Naive B cell (primary cell): Measurements from ENCODE around the gene ME3. TPM values are rescaled to one million over a fixed set of nuclear protein-coding genes. Genes with fewer than 3 reads are reported as not detected.

ENCODE experiments used
- ATAC-seq, 2 donors: fragments of 150-1000 bp; cut with Tn5 transposase; 2 replicates each; pipeline ENCODE4 v1.10.0; 2021; ENCODE audit warnings: low read depth in 2 of 2, mild to moderate bottlenecking in 2 of 2, moderate library complexity in 2 of 2
- DNase-seq: peaks from one replicate; pipeline ENCODE4 v3.0.0; 2022
- H3K27ac Mint-ChIP-seq, 6 donors: one replicate each; pipeline ENCODE4 v1.8.0; 2020 to 2022; ENCODE audit warnings: mild to moderate bottlenecking in 6 of 6, mixed read lengths in 6 of 6, moderate library complexity in 5 of 6, inconsistent platforms in 2 of 6
- H3K27me3 Mint-ChIP-seq, 3 donors: one replicate each; pipeline ENCODE4 v1.8.0; 2021 to 2022; ENCODE audit warnings: mixed read lengths in 3 of 3, mild to moderate bottlenecking in 1 of 3
- H3K36me3 Mint-ChIP-seq, 2 donors: one replicate each; pipeline ENCODE4 v1.8.0; 2020 to 2022; ENCODE audit warnings: mixed read lengths in 2 of 2, inconsistent platforms in 1 of 2, mild to moderate bottlenecking in 1 of 2
- H3K4me1 Mint-ChIP-seq, 3 donors: one replicate each; pipeline ENCODE4 v1.8.0; 2020 to 2022; ENCODE audit warnings: mixed read lengths in 3 of 3, inconsistent platforms in 1 of 3, mild to moderate bottlenecking in 1 of 3, moderate library complexity in 1 of 3
- H3K4me3 Mint-ChIP-seq, 8 donors: one replicate each; pipeline ENCODE4 v1.8.0; 2020 to 2022; ENCODE audit warnings: mild to moderate bottlenecking in 8 of 8, mixed read lengths in 8 of 8, moderate library complexity in 8 of 8, inconsistent platforms in 2 of 8
- H3K9me3 Mint-ChIP-seq, 7 donors: one replicate each; pipeline ENCODE4 v1.8.0; 2020 to 2022; ENCODE audit warnings: mixed read lengths in 7 of 7, mild to moderate bottlenecking in 5 of 7, inconsistent platforms in 2 of 7, moderate library complexity in 1 of 7
- polyA plus RNA-seq, 6 donors: library from polyadenylated mRNA; unstranded; fragments of 300-500 nt; fragmentation: Illumina TruSeq; gene quantifications; one replicate each; pipeline ENCODE4 v1.2.3, GENCODE V29; 2021; ENCODE audit warnings: low read depth in 6 of 6

ME3 gene
- polyA plus RNA-seq, 6 donors from 2014 or later, result not detected

DNA sequence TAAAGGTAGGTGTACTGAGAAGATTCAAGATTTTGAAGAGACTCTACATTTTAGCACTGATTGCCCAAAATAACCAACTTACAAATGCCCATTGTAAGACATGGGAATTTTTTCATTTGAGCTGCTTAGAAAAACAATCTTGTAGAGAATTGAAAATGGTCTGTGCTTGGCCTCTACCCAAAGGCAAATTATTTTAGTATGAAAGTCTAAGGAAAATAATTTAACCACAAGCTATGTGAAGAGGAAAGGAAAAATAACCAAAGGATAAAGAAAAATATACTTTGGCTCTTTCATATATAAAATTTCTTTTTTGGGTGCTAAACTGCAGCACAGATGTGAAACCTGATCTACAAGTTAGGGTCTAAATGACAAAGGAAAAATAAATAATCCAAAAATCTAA, 54.9 kb downstream of the ME3 start:
- Mint-ChIP-seq H3K36me3 (peaks cover 0 to 4% of the 10 kb centered on the region in 2 donors), H3K9me3 (peaks cover 4 to 52% (median 17%) of the 10 kb centered on the region in 7 donors), H3K4me1 (peaks cover 0 to 6% (median 5%) of the 10 kb centered on the region in 3 donors), H3K27ac (no peak overlapping the region), H3K4me3 (no peak overlapping the region), H3K27me3 (peaks cover 0 to 2% (median 0%) of the 10 kb centered on the region in 3 donors)
- ATAC-seq (no peak), DNase-seq (no peak)

DNA sequence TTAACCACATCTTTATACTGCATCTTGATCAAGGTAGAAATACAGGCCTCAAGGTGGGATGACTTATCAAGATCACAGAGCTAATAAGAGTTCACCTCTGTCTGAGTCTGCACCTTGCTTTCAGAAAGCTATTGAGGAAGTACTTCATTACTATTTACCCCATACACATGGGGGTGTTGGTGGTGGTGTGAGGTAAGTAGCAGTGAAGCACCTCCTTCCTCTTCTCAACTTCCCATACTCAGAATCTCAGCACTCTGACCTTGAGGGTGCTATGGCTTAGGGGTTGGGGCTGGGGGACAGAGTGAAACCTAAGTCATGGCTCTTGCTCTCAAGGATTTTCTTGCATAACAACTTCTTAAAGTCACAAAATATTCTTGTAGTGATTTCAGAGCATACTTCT, 56.9 kb downstream of the ME3 start:
- DNase-seq, result no peak
- peaks cover 0 to 6% (median 5%) of the 10 kb centered on the region in 3 donors for H3K4me1 Mint-ChIP-seq
- H3K27ac Mint-ChIP-seq, result no peak overlapping the region
- H3K27me3 Mint-ChIP-seq, result no peaks in the 10 kb centered on the region
- H3K36me3 Mint-ChIP-seq, result peaks cover 0 to 4% of the 10 kb centered on the region in 2 donors
- ATAC-seq, result peak; percentile 33 to 35
- H3K9me3 Mint-ChIP-seq, result peaks cover 4 to 47% (median 17%) of the 10 kb centered on the region in 7 donors
- H3K4me3 Mint-ChIP-seq, result no peak overlapping the region

DNA sequence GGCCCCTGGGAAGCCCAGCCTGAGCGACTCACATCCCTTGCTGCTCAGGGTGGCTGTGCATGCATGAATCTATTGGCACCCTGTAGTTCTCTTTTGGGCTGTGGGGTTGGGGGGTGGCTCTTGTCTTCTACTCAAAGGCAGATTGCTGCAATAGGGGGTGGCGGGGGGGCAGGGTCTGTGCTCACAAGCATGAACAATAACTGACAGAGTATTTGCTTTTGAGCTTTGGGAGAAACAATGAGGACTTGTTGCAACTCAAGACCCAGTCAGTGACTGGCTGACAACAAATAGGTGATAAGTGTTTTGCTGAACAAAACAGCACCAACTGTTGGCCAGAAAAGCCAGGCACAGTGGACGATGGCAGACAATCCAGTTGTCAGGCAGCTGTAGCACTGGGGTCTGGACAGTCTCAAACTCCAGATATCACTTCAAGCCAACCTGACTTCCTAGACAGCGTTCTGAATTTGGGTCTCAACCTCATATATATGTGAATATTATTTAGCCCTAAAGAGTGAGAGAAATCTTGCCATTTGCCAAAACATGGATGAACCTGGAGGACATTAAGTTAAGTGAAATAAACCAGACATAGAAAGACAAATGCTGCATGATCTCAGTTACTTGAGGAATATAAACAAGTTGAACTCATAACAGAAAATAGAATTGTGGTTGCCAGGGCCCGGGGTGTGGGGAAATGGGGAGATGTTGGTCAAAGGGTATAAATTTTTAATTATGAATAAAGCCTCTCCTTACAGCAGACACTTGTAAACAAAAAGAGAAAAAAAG, 61.7 kb downstream of the ME3 start:
- DNase-seq (no peak), ATAC-seq (no peak)
- H3K27me3 Mint-ChIP-seq, result peaks cover 0 to 3% (median 0%) of the 10 kb centered on the region in 3 donors
- no peak overlapping the region for H3K27ac Mint-ChIP-seq
- no peak overlapping the region for H3K4me3 Mint-ChIP-seq
- H3K36me3 Mint-ChIP-seq, result peaks cover 0 to 4% of the 10 kb centered on the region in 2 donors
- peaks cover 0 to 20% (median 11%) of the 10 kb centered on the region in 7 donors for H3K9me3 Mint-ChIP-seq
- peaks cover 0 to 5% (median 5%) of the 10 kb centered on the region in 3 donors for H3K4me1 Mint-ChIP-seq

DNA sequence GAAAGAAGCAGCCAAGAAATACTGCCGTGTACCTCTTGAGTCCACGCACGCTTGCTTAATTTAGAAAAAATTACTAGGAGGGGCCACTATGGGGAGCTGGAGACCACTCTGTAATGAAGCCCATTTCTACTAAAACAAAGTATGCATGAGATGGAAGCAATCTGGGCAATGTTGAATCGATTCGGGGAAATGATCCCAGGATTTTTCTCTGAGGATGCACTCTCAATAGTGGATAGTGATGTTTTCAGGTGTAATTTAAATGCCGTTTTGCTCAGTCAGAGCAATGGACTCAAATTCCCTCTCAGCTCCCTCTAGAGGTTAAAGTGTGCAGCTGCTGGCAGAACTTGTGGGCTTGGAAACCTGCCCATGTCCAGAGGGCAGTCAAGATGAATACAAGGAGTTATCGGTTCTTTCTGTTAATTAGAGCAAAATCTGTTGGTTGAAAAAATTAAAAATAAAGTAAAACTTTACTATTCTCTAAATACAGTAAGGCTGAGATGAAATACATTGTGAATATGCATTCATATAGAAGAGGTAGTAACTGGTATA, 64.1 kb downstream of the ME3 start:
- peak; percentile 5 for DNase-seq
- no peaks in the 10 kb centered on the region for H3K4me1 Mint-ChIP-seq
- H3K27ac Mint-ChIP-seq, result no peak overlapping the region
- no peak overlapping the region for H3K4me3 Mint-ChIP-seq
- ATAC-seq, result peak; percentile 35 to 43
- H3K36me3 Mint-ChIP-seq, result no peaks in the 10 kb centered on the region
- H3K9me3 Mint-ChIP-seq, result peaks cover 0 to 8% (median 0%) of the 10 kb centered on the region in 7 donors
- peaks cover 0 to 3% (median 0%) of the 10 kb centered on the region in 3 donors for H3K27me3 Mint-ChIP-seq

DNA sequence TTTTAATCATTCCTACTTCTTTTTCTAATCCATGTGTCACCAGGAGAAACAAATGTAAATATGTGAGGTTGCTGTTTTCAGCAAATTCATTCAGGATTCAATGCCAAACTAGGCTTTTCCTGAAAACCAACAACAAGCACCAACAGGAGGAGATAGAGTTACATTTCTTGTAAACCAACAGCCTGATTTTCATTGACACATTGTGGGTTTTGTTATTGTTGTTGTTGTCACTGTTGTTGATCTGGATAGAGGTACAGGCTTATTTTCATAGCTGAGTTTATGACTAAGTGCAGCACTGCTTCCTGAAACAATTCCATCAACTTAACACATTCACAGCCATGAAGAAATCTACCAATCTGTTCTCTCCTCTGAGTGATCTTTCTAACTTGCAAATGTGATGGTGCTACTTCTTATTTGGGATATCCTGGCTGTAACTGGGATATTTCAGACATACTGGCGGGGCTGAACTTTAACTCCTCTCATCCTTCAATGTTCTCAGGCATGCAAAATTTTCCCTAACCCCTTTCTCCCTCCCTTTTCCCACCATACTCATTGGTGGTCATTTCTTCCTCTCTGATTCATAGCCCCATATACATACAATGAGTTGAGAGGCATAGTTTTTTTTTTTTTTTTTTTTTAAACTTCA, 65.5 kb downstream of the ME3 start:
- Mint-ChIP-seq H3K27ac (no peak overlapping the region), H3K36me3 (no peaks in the 10 kb centered on the region), H3K9me3 (peaks cover 0 to 2% (median 0%) of the 10 kb centered on the region in 7 donors), H3K27me3 (peaks cover 0 to 3% (median 0%) of the 10 kb centered on the region in 3 donors), H3K4me3 (no peak overlapping the region), H3K4me1 (no peaks in the 10 kb centered on the region)
- ATAC-seq (no peak), DNase-seq (no peak)

DNA sequence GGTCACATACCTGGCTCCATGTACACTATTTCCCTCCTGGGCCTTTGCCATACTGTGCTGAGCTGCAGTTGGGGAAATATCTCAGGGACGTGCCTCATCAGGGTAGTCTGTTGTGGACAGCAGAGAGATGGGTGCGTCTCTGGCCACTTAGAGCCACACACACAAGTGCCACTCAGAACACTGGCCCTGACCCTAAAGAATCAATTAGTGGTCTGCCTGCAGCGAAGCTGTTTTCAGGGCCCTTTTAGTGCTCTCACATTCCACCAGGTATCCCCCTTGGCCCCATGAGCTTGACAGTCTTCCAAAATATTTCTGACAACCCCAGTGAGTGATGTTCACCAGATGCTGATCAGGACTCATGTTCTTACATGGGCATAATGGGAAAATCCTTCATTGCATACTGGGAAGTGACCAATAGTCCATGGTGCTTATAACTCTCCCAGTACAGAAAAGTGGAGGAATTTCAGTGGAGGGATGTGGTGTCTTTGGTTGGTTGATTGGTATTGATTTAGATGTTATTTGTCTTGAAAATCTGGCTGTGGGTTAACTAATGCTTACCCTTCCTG, 66.1 kb downstream of the ME3 start:
- peaks cover 0 to 3% (median 0%) of the 10 kb centered on the region in 3 donors for H3K27me3 Mint-ChIP-seq
- DNase-seq (no peak), ATAC-seq (no peak)
- no peaks in the 10 kb centered on the region for H3K36me3 Mint-ChIP-seq
- no peak overlapping the region for H3K27ac Mint-ChIP-seq
- no peaks in the 10 kb centered on the region for H3K4me1 Mint-ChIP-seq
- peaks cover 0 to 2% (median 0%) of the 10 kb centered on the region in 7 donors for H3K9me3 Mint-ChIP-seq
- no peak overlapping the region for H3K4me3 Mint-ChIP-seq

DNA sequence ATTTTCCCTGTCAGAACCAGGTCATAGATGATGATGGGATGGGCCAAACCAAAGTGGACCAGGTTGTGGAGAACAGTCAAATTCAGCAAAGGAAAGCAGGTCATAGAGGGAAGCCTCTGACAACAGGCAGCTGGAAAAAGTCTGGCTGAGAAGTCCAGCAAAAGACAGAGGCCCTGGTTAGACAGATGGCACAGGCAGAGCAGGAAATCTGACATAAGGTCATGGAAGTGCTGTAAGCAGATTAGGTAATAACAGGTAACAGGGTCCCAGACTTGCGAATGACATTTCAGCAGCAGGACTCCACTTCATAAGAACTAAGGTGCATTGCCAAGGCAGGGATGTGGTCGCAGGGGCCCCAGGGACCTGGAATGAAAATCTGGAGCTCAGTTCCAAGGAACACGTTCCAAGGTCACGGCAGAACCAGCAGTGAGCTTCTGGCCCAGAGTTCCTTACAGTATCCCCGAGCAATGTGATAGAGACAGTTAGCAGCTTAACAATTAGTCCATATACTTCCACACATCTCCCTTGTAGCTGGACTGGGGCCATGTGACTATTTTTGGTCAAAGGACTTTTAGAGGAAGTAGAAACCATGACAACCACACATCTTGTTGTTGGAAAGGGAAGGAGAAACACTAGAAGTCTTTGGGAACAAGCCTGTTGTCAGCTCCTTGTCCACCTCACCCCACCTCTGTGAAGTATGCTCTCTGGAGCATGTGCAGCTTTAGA, 75.4 kb downstream of the ME3 start:
- H3K4me3 Mint-ChIP-seq, result no peak overlapping the region
- H3K27me3 Mint-ChIP-seq, result no peaks in the 10 kb centered on the region
- no peak overlapping the region for H3K27ac Mint-ChIP-seq
- no peaks in the 10 kb centered on the region for H3K36me3 Mint-ChIP-seq
- no peaks in the 10 kb centered on the region for H3K4me1 Mint-ChIP-seq
- ATAC-seq (no peak), DNase-seq (no peak)
- H3K9me3 Mint-ChIP-seq, result peaks cover 0 to 13% (median 2%) of the 10 kb centered on the region in 7 donors

DNA sequence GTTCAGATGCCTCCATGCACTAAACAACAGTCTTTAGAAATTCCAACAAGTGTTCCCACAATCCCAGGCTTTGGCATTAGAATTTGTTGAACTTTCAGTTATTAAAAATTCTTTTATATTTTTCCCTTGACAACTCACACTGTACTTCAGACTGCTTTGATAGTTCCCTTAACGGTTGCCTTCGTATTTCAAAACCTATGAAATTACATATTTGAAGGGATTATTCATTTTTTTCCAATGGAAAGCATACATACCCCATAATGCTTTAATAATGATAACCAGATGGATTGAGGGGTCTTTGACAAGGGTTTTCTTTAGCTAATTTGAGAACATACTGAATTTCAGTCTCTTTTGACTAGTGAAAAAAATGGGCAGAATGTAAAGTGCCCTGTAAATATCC, 76.5 kb downstream of the ME3 start:
- no peak for DNase-seq
- no peak overlapping the region for H3K27ac Mint-ChIP-seq
- no peaks in the 10 kb centered on the region for H3K4me1 Mint-ChIP-seq
- H3K27me3 Mint-ChIP-seq, result no peaks in the 10 kb centered on the region
- ATAC-seq, result no peak
- H3K36me3 Mint-ChIP-seq, result no peaks in the 10 kb centered on the region
- H3K4me3 Mint-ChIP-seq, result no peak overlapping the region
- peaks cover 0 to 13% (median 2%) of the 10 kb centered on the region in 7 donors for H3K9me3 Mint-ChIP-seq

DNA sequence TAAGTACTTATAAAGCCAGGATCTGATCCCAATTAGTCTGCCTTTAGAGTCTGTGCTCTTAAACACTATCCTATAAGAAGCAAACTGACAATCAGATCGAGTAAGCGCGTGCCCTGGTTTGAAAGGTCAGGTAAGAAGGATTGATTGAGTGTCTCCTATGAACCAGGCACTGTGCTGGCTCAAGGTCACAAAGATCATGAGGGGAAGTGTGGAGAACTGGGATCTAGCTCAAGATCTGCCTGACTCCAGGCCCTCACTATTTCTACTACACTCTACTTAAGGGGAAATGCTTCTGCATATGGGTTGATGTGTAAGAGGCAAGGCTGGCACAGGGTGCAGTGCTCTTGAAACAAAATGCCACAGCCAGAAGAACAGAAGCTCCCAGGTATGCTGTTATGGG, 77.0 kb downstream of the ME3 start:
- no peak overlapping the region for H3K27ac Mint-ChIP-seq
- H3K36me3 Mint-ChIP-seq, result no peaks in the 10 kb centered on the region
- DNase-seq (no peak), ATAC-seq (no peak)
- H3K4me1 Mint-ChIP-seq, result no peaks in the 10 kb centered on the region
- no peaks in the 10 kb centered on the region for H3K27me3 Mint-ChIP-seq
- peaks cover 0 to 13% (median 2%) of the 10 kb centered on the region in 7 donors for H3K9me3 Mint-ChIP-seq
- H3K4me3 Mint-ChIP-seq, result no peak overlapping the region

DNA sequence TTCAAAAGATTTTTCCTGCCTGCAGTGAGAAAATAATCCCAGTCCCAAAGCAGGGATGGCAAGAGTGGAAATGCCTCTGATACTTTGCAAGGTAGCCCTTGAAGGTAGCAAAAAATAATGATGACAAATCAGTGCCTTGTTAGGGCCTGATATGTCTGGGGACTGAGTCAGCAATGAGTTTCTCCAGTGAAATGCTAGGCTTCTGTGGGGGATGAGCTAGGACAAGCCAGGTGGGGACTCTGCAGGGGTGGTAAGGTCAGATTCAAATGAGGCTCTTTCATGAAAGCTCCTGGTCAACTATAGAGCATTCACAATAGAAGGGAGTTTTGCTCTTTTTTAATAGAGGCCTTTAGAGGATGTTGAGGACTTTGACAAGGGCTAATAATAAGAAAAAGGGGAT, 77.7 kb downstream of the ME3 start:
- H3K4me3 Mint-ChIP-seq, result no peak overlapping the region
- H3K9me3 Mint-ChIP-seq, result peaks cover 0 to 13% (median 2%) of the 10 kb centered on the region in 7 donors
- ATAC-seq (no peak), DNase-seq (no peak)
- H3K36me3 Mint-ChIP-seq, result no peaks in the 10 kb centered on the region
- H3K27ac Mint-ChIP-seq, result peak overlapping the region in 1 of 6 donors; percentile 9
- no peaks in the 10 kb centered on the region for H3K4me1 Mint-ChIP-seq
- H3K27me3 Mint-ChIP-seq, result no peaks in the 10 kb centered on the region

DNA sequence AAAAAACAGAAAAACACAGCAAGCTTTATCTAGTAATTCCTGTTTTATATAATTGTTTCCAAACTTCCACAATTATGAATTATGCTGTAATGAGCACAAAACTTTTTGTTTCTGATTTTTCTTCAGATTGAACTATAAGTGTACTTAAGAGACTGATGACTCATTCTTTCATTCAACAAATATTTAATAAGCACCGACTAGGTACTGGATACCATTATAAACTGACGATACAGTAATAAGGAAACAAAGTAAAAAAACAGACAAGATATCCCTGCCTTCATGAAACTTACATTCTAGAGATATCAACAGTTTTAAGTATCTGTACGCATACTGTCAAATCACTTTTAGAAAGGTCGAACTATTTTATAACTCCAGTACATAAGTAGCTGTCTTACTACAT, 78.6 kb downstream of the ME3 start:
- Mint-ChIP-seq H3K4me1 (no peaks in the 10 kb centered on the region), H3K4me3 (no peak overlapping the region), H3K36me3 (no peaks in the 10 kb centered on the region), H3K9me3 (peaks cover 0 to 13% (median 0%) of the 10 kb centered on the region in 7 donors), H3K27ac (no peak overlapping the region), H3K27me3 (no peaks in the 10 kb centered on the region)
- DNase-seq, result no peak
- no peak for ATAC-seq

DNA sequence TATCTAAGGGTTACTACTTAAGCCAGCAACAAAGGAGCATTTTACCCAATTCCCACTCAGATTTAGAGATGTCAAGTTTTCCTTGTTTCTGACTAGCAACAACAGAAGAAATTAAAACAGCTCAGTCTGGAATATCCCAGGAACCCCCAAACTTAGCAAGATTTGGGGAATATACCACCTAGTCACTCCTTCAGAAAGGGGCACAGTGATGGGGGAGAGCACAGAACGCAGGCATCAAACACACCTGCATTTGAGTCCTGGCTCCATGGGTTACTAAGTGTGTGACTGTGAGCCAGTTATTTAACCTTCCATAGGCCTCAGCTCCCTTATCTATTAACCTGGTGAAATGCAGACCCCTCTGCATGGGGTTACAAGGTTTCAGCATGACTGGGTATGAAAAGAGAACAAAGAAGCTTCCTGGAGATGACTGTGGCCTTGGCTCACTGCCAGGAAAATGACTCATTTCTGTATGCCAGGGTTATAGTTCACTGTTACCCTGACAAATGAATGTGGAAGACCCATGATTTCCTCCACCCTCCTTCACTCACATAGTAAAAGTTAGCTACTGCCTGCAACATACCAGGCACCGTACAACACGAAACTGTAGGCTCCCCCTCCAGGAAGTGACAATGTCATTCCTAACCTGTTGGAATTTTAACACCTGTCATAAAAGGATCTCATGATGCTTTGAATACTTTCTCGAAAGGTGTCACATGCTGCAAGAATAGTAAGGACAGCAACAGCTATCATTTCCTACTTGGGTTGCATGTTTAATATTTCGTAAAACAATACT, 79.6 kb downstream of the ME3 start:
- ATAC-seq, result peak; percentile 16 to 57
- H3K27ac Mint-ChIP-seq, result no peak overlapping the region
- H3K27me3 Mint-ChIP-seq, result no peaks in the 10 kb centered on the region
- peaks cover 0 to 11% (median 0%) of the 10 kb centered on the region in 7 donors for H3K9me3 Mint-ChIP-seq
- H3K36me3 Mint-ChIP-seq, result no peaks in the 10 kb centered on the region
- no peak overlapping the region for H3K4me3 Mint-ChIP-seq
- DNase-seq, result no peak
- no peaks in the 10 kb centered on the region for H3K4me1 Mint-ChIP-seq
